KOPT-K1 (cell line): ENCODE results near the gene PHKB.
"Not testable (repeated sequence)": the region's sequence is repeated elsewhere in the genome, so short reads cannot be mapped to it uniquely, and the experiment has no call there.

Source experiments
- H3K27ac ChIP-seq: fragments of 200-600 bp; sonication (generic); 2 replicates; pipeline ENCODE4 v1.5.1; 2016; ENCODE audit warnings: antibody characterized with exemption, mild to moderate bottlenecking, low read depth, low read length; ENCODE audit not compliant: poor library complexity, severe bottlenecking
- H3K36me3 ChIP-seq: fragments of 200-600 bp; sonication (generic); 2 replicates; pipeline ENCODE4 v1.5.1; 2017; ENCODE audit warnings: antibody characterized with exemption, mild to moderate bottlenecking, low read length, moderate library complexity; ENCODE audit not compliant: insufficient read depth
- H3K9me3 ChIP-seq: fragments of 200-600 bp; sonication (generic); 2 replicates; pipeline ENCODE4 v1.5.1; 2017; ENCODE audit warnings: antibody characterized with exemption, low read length, mild to moderate bottlenecking; ENCODE audit not compliant: insufficient read depth, poor library complexity, severe bottlenecking

Gene PHKB

DNA sequence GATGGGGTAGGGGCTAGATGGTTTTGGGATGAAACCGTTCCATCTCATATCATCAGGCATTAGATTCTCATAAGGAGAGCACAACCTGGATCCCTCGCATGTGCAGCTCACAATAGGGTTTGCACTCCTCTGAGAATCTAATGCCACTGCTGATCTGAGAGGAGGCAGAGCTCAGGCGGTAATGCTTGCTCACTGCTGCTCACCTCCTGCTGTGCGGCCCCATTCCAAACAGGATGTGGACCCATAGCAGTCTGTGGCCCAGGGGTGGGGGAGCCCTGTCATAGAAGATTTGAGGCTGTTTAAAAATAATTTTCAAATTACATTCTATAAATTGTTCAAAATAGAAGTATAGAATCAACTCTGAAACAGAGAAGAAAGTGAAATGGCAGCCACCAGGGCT lies 50.8 kb downstream of the PHKB start:
- Histone ChIP-seq H3K36me3 (peaks cover 69% of the 10 kb centered on the region), H3K9me3 (no peaks in the 10 kb centered on the region), H3K27ac (no peak overlapping the region)

DNA sequence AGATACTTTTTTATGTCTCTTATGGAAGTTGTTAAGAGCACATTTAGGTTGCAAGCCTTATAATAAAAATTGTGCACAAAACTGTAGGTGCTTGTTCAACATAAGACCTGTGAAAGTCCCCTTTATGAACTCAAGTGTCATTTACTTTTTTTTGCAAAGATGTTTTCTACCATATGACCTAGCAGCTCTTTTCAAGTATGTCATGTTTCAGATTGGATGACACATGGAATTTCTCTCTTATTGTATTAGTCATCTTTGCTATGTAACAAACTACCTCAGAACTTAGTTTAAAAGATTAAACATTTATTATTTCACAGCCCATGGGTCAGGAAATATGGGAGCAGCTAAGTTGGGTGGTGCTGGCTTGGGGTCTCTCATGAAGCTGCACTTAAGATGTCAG lies 57.9 kb downstream of the PHKB start:
- Histone ChIP-seq H3K36me3 (peaks cover 56% of the 10 kb centered on the region), H3K9me3 (peaks cover 11% of the 10 kb centered on the region), H3K27ac (no peak overlapping the region)

DNA sequence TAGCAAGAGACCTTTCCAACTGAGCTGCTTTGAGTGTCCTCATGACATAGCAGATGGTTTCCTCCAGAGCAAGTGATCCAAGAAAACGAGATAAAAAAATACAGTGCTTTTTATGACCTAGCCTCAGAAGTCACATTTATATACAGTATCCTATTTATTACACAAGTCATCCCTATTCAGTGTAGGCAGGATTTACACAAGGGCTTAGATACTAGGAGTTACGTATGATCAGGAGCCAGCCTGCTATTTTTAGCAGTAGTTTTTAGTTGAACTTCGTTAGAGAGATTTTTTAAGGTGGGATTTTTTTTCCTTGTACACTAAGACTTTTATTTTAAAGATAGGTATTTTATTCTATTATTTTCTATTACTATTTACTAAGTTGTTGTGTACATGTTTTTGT lies 58.4 kb downstream of the PHKB start:
- Histone ChIP-seq H3K9me3 (peaks cover 11% of the 10 kb centered on the region), H3K27ac (no peak overlapping the region), H3K36me3 (peaks cover 51% of the 10 kb centered on the region)

GRCh38 chr16:47519996-47520679 lies 59.0 kb downstream of the PHKB start:
- no peak overlapping the region for H3K27ac ChIP-seq
- peaks cover 11% of the 10 kb centered on the region for H3K9me3 ChIP-seq

DNA sequence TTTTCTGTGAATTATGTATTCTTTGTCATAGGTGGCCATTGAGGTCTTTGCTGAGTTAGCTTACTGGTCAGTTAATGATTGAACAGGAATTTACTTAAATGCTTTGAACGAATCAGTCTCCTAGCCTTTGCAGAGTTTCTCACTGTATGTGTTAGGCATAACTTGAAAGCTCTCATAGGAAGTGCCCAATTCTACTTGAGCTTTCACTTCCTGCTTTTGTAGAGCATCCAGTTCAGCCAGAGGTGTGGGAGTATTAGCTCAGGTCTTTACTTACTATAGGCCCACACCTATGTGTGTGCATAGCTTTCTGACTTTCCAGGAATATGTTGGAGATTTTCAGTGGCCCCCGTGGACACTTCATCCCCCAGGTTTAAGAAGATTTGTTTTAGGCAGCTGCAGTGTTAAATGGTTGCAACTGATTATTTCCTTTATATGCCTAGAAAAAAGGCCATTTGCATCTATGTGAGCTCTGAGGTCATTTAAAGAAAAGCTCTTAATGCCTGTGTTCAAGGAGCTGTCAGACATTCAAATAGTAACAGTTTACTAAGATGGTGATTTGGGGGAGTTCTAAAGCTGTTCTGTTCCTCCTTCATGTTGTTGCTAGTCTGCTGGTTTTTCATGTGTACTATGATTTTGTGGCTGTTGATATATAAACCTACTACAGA lies 62.3 kb downstream of the PHKB start:
- Histone ChIP-seq H3K9me3 (peaks cover 11% of the 10 kb centered on the region), H3K27ac (no peak overlapping the region), H3K36me3 (0 out of 2 replicates have a peak, but pooled peaks cover 14% of the 10 kb centered on the region)

More at GRCh38 chr16:47519996-47520679, 59.0 kb downstream of the PHKB start:
- H3K36me3 ChIP-seq = peaks cover 47% of the 10 kb centered on the region

GRCh38 chr16:47524007-47524405 lies 62.9 kb downstream of the PHKB start:
- peaks cover 11% of the 10 kb centered on the region for H3K9me3 ChIP-seq
- no peak overlapping the region for H3K27ac ChIP-seq
- 0 out of 2 replicates have a peak, but pooled peaks cover 12% of the 10 kb centered on the region for H3K36me3 ChIP-seq

GRCh38 chr16:47528431-47528830 lies 67.3 kb downstream of the PHKB start:
- no peak overlapping the region for H3K27ac ChIP-seq

GRCh38 chr16:47533744-47534292 lies 72.7 kb downstream of the PHKB start:
- peaks cover 26% of the 10 kb centered on the region for H3K36me3 ChIP-seq
- no peak overlapping the region for H3K27ac ChIP-seq
- H3K9me3 ChIP-seq = peaks cover 31% of the 10 kb centered on the region

More at GRCh38 chr16:47528431-47528830, 67.3 kb downstream of the PHKB start:
- Histone ChIP-seq H3K36me3 (peaks cover 20% of the 10 kb centered on the region), H3K9me3 (peaks cover 17% of the 10 kb centered on the region)

DNA sequence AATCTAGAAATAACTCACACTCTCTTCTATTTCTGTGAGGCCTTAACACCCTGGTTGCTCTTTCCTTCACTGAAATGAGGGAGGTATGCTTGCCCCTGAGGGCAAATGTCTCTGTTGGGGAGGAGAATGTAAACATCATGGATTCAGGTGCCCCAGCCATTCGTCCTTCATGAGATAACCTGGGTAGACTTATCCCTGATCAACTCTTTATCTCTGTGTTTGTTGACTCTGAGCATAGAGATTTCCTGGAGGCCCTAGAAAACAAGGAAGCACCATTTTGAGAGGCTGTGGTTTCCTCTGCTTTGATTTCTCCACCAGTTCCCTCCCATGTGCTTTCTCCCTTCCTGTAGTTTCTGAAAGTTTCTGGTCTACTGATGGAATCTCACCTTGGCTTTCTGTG lies 77.3 kb downstream of the PHKB start:
- Histone ChIP-seq H3K36me3 (peaks cover 9% of the 10 kb centered on the region; the same call in 1 of the 2 replicates), H3K9me3 (peaks cover 38% of the 10 kb centered on the region), H3K27ac (no peak overlapping the region)

DNA sequence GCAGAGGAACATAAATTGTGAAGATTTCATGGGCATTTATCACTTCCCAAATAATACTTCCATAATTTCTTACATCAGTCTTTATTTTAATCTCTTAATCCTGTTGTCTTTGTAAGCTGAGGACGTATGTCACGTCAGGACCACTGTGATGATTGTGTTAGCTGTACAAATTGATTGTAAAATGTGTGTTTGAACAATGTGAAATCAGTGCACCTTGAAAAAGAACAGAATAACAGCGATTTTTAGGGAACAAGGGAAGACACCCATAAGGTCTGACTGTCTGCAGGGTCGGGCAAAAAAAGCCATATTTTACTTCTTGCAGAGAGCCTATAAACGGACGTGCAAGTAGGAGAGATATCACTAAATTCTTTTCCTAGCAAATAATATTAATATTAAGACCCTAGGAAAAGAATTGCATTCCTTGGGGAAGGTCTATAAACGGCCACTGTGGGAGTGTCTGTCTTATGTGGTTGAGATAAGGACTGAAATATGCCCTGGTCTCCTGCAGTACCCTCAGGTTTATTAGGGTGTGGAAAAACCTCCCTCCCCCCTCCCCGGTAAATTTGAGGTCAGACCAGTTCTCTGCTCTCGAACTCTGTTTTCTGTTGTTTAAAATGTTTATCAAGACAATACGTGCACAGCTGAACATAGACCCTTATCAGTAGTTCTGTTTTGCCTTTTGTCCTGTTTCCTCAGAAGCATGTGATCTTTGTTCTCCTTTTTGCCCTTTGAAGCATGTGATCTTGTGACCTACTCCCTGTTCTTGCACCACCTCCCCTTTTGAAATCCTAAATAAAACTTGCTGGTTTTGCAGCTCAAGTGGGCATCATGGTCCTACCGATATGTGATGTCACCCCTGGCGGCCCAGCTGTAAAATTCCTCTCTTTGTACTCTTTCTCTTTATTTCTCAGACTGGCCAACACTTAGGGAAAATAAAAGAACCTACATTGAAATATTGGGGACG lies 78.9 kb downstream of the PHKB start:
- H3K27ac ChIP-seq, H3K36me3 ChIP-seq: not testable (repeated sequence)
- H3K9me3 ChIP-seq = peaks cover 31% of the 10 kb centered on the region

DNA sequence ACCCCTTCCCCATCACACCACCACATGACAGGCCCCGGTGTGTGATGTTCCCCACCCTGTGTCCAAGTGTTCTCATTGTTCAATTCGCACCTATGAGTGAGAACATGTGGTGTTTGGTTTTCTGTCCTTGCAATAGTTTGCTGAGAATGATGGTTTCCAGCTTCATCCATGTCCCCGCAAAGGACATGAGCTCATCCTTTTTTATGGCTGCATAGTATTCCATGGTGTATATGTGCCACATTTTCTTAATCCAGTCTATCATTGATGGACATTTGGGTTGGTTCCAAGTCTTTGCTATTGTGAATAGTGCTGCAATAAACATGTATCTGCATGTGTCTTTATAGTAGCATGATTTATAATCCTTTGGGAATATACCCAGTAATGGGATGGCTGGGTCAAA lies 80.0 kb downstream of the PHKB start:
- H3K9me3 ChIP-seq = peaks cover 34% of the 10 kb centered on the region
- H3K36me3 ChIP-seq, H3K27ac ChIP-seq: not testable (repeated sequence)

- Histone ChIP-seq H3K9me3 (peaks cover 36% of the 10 kb centered on the region), H3K36me3 (peaks cover 25% of the 10 kb centered on the region)
- H3K27ac ChIP-seq = not testable (repeated sequence)
Observed at GRCh38 chr16:47544255-47544654, 83.1 kb downstream of the PHKB start.

- not testable (repeated sequence) for H3K27ac ChIP-seq
- Histone ChIP-seq H3K36me3 (peaks cover 46% of the 10 kb centered on the region), H3K9me3 (peaks cover 26% of the 10 kb centered on the region)
Observed at GRCh38 chr16:47551185-47551584, 90.1 kb downstream of the PHKB start.

GRCh38 chr16:47551767-47552166 lies 90.6 kb downstream of the PHKB start:
- H3K9me3 ChIP-seq = peaks cover 20% of the 10 kb centered on the region

More at GRCh38 chr16:47551767-47552166, 90.6 kb downstream of the PHKB start:
- H3K36me3 ChIP-seq = peaks cover 42% of the 10 kb centered on the region
- not testable (repeated sequence) for H3K27ac ChIP-seq
